HepG2 (cell line): ENCODE results near the gene SWI5. TPM values are rescaled to one million over a fixed set of nuclear protein-coding genes. Genes with fewer than 3 reads are reported as not detected.

Experiments
- ATAC-seq: fragments of 200-7000 bp; cut with Tn5 transposase; 3 replicates; pipeline ENCODE4 v1.9.1; 2020; ENCODE audit warnings: mild to moderate bottlenecking, moderate library complexity
- BruUV-seq: library from RNA; stranded (reverse); fragments of 400-500 nt; replicated peaks from 2 replicates; lab custom pipeline; 2021; lab: Mats Ljungman, UMichigan
- CTCF ChIA-PET: fragments of 300-600 bp; formaldehyde crosslinking; extraction: SDS; loops from one replicate; lab custom pipeline; 2021; ENCODE audit warnings: low total read pairs, inconsistent platforms, low intra/inter-chr PET ratio; lab: Yijun Ruan, JAX
- POLR2A ChIA-PET: fragments of 350-600 bp; sonication (Branson Sonifier 250); formaldehyde crosslinking; loops from one replicate; lab custom pipeline; 2020; ENCODE audit warnings: antibody characterized with exemption, inconsistent platforms; lab: Yijun Ruan, JAX
- DNase-seq: peaks from one replicate; pipeline ENCODE4 v3.0.0-alpha.2; 2015; ENCODE audit warnings: low spot score
- FAIRE-seq: peaks from 3 replicates; lab custom pipeline; 2011; peaks lifted over from hg19 to GRCh38; lab: Jason Lieb, UNC
- H2AFZ ChIP-seq: one replicate; pipeline ENCODE4 v1.6.1; 2011; ENCODE audit warnings: low read length, inconsistent platforms
- H3K27ac ChIP-seq: fragments of 300-600 bp; 3 replicates; pipeline ENCODE4 v1.8.0; 2011; ENCODE audit warnings: mixed run types, mild to moderate bottlenecking, mixed read lengths, low read length, inconsistent platforms; ENCODE audit not compliant: insufficient read depth; ENCODE audit errors: extremely low read length
- H3K27me3 ChIP-seq, 2 experiments: fragments of 200-600 bp in 1 of 2; 2 replicates in 1 of 2; 3 replicates in 1 of 2; pipeline versions ENCODE4 v1.6.0 to v1.8.0; 2011; ENCODE audit warnings: low read length in 2 of 2, mild to moderate bottlenecking in 2 of 2, moderate library complexity in 2 of 2, inconsistent platforms in 1 of 2; ENCODE audit not compliant: insufficient read depth in 2 of 2, control insufficient read depth in 1 of 2
- H3K36me3 ChIP-seq, 2 experiments: fragments of 200-600 bp in 1 of 2; replicated peaks in 1 of 2; 2 replicates in 1 of 2; 3 replicates in 1 of 2; pipeline versions ENCODE4 v1.5.1 to v1.8.0; 2011; ENCODE audit warnings: low read length in 2 of 2, inconsistent platforms in 1 of 2; ENCODE audit not compliant: insufficient read depth in 2 of 2, control insufficient read depth in 1 of 2
- H3K4me1 ChIP-seq: 2 replicates; pipeline ENCODE4 v1.5.1; 2012; ENCODE audit warnings: low read length, inconsistent platforms; ENCODE audit not compliant: insufficient read depth
- H3K4me2 ChIP-seq: 2 replicates; pipeline ENCODE4 v1.6.0; 2011; ENCODE audit warnings: low read depth, low read length, inconsistent platforms
- H3K4me3 ChIP-seq, 3 experiments: fragments of 200-600 bp in 1 of 3; sonication (generic), shearing (Covaris generic) in 1 of 3; replicated peaks in 1 of 3; 2 replicates each; pipeline ENCODE4 v1.5.1; 2011 to 2016; ENCODE audit warnings: low read length in 3 of 3, inconsistent platforms in 2 of 3, low read depth in 2 of 3, mild to moderate bottlenecking in 2 of 3, control low read depth in 1 of 3, mixed read lengths in 1 of 3; ENCODE audit not compliant: insufficient read depth in 1 of 3
- H3K79me2 ChIP-seq: one replicate; pipeline ENCODE4 v1.6.1; 2011; ENCODE audit warnings: low read length, inconsistent platforms; ENCODE audit not compliant: insufficient read depth
- H3K9ac ChIP-seq: 2 replicates; pipeline ENCODE4 v1.6.0; 2011; ENCODE audit warnings: mild to moderate bottlenecking, low read depth, low read length, inconsistent platforms; ENCODE audit not compliant: insufficient read depth
- H3K9me3 ChIP-seq: 2 replicates; pipeline ENCODE4 v1.5.1; 2012; ENCODE audit warnings: mild to moderate bottlenecking, low read length
- H4K20me1 ChIP-seq: 2 replicates; pipeline ENCODE4 v1.6.0; 2011; ENCODE audit warnings: inconsistent platforms, mild to moderate bottlenecking, low read length, moderate library complexity; ENCODE audit not compliant: insufficient read depth
- ZNF143 ChIP-seq: sonication (generic); formaldehyde crosslinking; IDR thresholded peaks from 2 replicates; pipeline ENCODE4 v1.4.0; 2020; ENCODE audit warnings: missing genetic modification reagents
- ZNF335 ChIP-seq: sonication (generic); formaldehyde crosslinking; IDR thresholded peaks from 2 replicates; pipeline ENCODE4 v1.4.0; 2020; ENCODE audit warnings: missing genetic modification reagents
- ZNF546 ChIP-seq: sonication (generic); formaldehyde crosslinking; conservative IDR thresholded peaks from 2 replicates; pipeline ENCODE4 v1.8.1; 2023; ENCODE audit warnings: mild to moderate bottlenecking, missing genetic modification reagents
- ZNF616 ChIP-seq: sonication (generic); formaldehyde crosslinking; IDR thresholded peaks from 2 replicates; pipeline ENCODE4 v1.5.0; 2020; ENCODE audit warnings: low read depth, mild to moderate bottlenecking, missing genetic modification reagents
- WGBS: methylation state at CpG from one replicate; pipeline ENCODE4 v1.1.6; 2017; ENCODE audit warnings: low lambda C conversion rate; 5-methylcytosine and 5-hydroxymethylcytosine counted together
- in situ Hi-C: cut with HindIII; loops from 2 replicates; pipeline ENCODE4 v1.10.0; 2017; ENCODE audit warnings: low pct_unique_long_range_greater_than_20kb; ENCODE audit not compliant: extremely low pct_ligation_motif_present
- intact Hi-C: fragments of 100-400 bp; cut with micrococcal nuclease; formaldehyde crosslinking; loops from one replicate; pipeline ENCODE4 v1.10.0; 2022; ENCODE audit not compliant: unreplicated experiment
- polyA plus RNA-seq, 8 experiments: library from polyadenylated mRNA; depleted of rRNA in 3 of 8; stranded (reverse) in 7 of 8; unstranded in 1 of 8; fragments of >200 nt; fragmentation: Illumina TruSeq in 4 of 8; extraction: Trizol in 4 of 8; gene quantifications; 2 replicates each; pipeline versions ENCODE4 v1.2.1 to v1.2.3, GENCODE V29; 2011 to 2016; ENCODE audit warnings: low read depth in 4 of 8, missing spikeins in 1 of 8, mixed read lengths in 1 of 8; ENCODE audit not compliant: insufficient read depth in 1 of 8
- total RNA-seq, 5 experiments: library from RNA; depleted of rRNA; stranded (reverse); fragments of >200 nt; fragmentation: Illumina TruSeq; extraction: Trizol; gene quantifications; 2 replicates each; pipeline ENCODE4 v1.2.3, GENCODE V29; 2016; ENCODE audit warnings: low read depth in 1 of 5
- TF ChIP-seq, protein P1 (sequence below): sonication (generic); formaldehyde crosslinking; IDR thresholded peaks from 2 replicates; pipeline ENCODE4 v1.4.0; 2020; ENCODE audit warnings: missing genetic modification reagents
- TF ChIP-seq, protein P2 (sequence below): sonication (generic); formaldehyde crosslinking; IDR thresholded peaks from 2 replicates; pipeline ENCODE4 v1.5.0; 2020; ENCODE audit warnings: missing genetic modification reagents, mild to moderate bottlenecking, borderline replicate concordance

SWI5 gene
- total and polyA plus RNA-seq, 2 of the 13 experiments (the other 11 are each of a cell fraction or from before 2014, with no cell fraction given), result 39.2 to 41.0 TPM

DNA sequence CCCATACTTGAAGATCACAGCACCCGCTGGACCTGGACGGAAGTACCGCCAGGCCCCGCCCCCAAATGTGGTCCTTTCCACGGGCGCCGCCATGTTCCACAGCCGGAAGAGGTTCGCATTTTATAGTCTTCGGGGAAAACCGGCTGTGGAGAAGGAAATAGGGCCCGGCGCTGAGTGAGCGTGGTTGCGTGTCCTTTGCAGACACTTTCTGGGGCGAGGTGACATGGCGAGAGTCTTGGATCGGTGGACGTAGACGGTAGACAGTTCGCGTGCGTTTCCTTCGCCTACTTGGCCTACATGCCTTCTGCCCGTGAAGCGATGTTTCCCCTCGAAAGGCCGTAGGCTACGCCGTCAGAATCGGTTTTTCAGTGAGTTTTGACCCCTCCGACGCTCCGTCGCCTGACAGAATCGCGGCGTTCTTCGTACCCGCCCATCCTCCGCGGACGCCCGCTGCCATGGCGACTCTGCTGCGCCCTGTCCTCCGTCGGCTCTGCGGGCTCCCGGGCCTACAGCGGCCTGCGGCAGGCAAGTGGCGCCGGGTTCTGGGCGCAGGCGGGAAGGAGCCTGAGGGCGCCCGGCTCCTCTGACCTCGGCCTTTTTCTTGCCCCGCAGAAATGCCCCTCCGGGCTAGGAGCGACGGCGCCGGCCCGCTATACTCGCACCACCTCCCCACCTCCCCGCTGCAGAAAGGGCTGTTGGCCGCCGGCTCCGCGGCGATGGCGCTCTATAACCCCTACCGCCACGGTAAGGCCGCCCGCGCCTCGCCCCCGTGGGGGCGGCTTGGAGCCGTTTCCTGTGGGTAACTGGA is 46.5 kb downstream of the SWI5 start, which contains the start of the genes COQ4 and TRUB2 (continued):
- TF ChIP-seq ZNF335 (CRISPR knock-in tag) (peak; percentile 90; the same call in 1 of the 2 replicates), ZNF143 (CRISPR knock-in tag) (peak; percentile 71)
- TF ChIP-seq, protein P1, sequence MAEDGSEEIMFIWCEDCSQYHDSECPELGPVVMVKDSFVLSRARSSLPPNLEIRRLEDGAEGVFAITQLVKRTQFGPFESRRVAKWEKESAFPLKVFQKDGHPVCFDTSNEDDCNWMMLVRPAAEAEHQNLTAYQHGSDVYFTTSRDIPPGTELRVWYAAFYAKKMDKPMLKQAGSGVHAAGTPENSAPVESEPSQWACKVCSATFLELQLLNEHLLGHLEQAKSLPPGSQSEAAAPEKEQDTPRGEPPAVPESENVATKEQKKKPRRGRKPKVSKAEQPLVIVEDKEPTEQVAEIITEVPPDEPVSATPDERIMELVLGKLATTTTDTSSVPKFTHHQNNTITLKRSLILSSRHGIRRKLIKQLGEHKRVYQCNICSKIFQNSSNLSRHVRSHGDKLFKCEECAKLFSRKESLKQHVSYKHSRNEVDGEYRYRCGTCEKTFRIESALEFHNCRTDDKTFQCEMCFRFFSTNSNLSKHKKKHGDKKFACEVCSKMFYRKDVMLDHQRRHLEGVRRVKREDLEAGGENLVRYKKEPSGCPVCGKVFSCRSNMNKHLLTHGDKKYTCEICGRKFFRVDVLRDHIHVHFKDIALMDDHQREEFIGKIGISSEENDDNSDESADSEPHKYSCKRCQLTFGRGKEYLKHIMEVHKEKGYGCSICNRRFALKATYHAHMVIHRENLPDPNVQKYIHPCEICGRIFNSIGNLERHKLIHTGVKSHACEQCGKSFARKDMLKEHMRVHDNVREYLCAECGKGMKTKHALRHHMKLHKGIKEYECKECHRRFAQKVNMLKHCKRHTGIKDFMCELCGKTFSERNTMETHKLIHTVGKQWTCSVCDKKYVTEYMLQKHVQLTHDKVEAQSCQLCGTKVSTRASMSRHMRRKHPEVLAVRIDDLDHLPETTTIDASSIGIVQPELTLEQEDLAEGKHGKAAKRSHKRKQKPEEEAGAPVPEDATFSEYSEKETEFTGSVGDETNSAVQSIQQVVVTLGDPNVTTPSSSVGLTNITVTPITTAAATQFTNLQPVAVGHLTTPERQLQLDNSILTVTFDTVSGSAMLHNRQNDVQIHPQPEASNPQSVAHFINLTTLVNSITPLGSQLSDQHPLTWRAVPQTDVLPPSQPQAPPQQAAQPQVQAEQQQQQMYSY (CRISPR knock-in tag), result no peak

DNA sequence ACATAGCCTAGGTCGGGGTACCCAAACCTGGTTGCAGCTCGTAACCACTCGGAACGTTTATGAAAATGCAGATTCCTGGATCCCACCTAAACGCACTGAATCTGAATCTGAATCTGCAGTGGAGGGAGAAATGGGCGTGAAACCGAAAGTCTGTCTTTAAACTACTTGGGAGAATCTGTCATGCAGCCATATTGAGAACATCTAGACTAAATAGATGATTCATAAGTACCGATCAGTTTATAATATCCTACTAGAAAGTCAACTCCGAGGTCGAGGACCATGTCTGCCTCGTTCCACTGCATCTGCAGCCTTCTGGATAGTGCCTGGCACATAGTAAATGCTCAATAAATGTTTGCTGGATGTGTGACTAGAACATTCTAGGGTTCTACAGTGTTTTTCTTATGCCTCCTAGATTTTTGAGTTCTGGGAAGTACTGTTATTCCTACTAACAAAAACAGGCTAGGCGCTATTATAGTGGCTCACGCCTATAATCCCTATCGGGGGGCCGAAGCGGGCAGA is 47.2 kb downstream of the SWI5 start:
- FAIRE-seq (no peak), ATAC-seq (no peak), DNase-seq (no peak)
- H3K9ac ChIP-seq, result peak overlapping the region; percentile 96
- TF ChIP-seq ZNF546 (0 out of 2 replicates have a peak, but pooled peaks have one; percentile 16), ZNF616 (CRISPR knock-in tag) (no peak)
- TF ChIP-seq, protein P2, sequence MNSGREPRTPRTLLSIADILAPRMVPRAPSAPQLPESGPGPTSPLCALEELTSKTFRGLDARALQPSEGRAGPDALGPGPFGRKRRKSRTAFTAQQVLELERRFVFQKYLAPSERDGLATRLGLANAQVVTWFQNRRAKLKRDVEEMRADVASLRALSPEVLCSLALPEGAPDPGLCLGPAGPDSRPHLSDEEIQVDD (CRISPR knock-in tag), result 0 out of 2 replicates have a peak, but pooled peaks have one; percentile 9
- no TSS peak for BruUV-seq
- no peak overlapping the region for H2AFZ ChIP-seq
- 8% methylated on average over 13 of the region's 16 CpGs for WGBS
- peak overlapping the region; percentile 80 for H3K4me2 ChIP-seq
- no peaks in the 10 kb centered on the region for H3K9me3 ChIP-seq
- H3K79me2 ChIP-seq, result peaks cover 33% of the 10 kb centered on the region
- ChIA-PET CTCF (no interaction called here), POLR2A (interaction anchor here (1.1 to 1.4 kb wide), 2 partner anchors 28 to 228 kb away, joined by 3 read pairs; no protein-coding TSS in a partner anchor)
- peaks cover 23% of the 10 kb centered on the region for H3K4me1 ChIP-seq
- H3K27ac ChIP-seq, result peak overlapping the region; percentile 93
- H4K20me1 ChIP-seq, result no peaks in the 10 kb centered on the region
- peak overlapping the region; percentile 93 to 99 (median 94) for H3K4me3 ChIP-seq
- in situ Hi-C loops (no loop called here), intact Hi-C loops (loop anchor here (2.0 kb wide), 2 partner anchors 18 to 26 kb away; partner anchors contain the start of gene SLC27A4)
- peaks cover 8 to 30% of the 10 kb centered on the region in 2 experiments for H3K36me3 ChIP-seq
- no peaks in the 10 kb centered on the region; a peak in 1 of 5 replicates for H3K27me3 ChIP-seq
